Colonic mucosa (tissue), 4 donors: ENCODE results near the gene TYMP. TPM values are rescaled to one million over a fixed set of nuclear protein-coding genes. Genes with fewer than 3 reads are reported as not detected.

Experiments
- DNase-seq: peaks from one replicate; pipeline ENCODE4 v3.0.0-alpha.2; 2020
- H3K27ac ChIP-seq: fragments of 200-600 bp; one replicate; pipeline ENCODE4 v1.8.0; 2021
- H3K27me3 ChIP-seq: fragments of 200-600 bp; one replicate; pipeline ENCODE4 v1.8.0; 2021
- H3K36me3 ChIP-seq: fragments of 200-600 bp; one replicate; pipeline ENCODE4 v1.8.0; 2021
- H3K4me1 ChIP-seq: fragments of 200-600 bp; one replicate; pipeline ENCODE4 v1.8.0; 2021; ENCODE audit warnings: mild to moderate bottlenecking
- H3K4me3 ChIP-seq: fragments of 200-600 bp; one replicate; pipeline ENCODE4 v1.8.0; 2021
- H3K9ac ChIP-seq, 2 donors: one replicate each; pipeline ENCODE4 v1.7.0; 2013; ENCODE audit warnings: control low read depth in 2 of 2, low read depth in 2 of 2, low read length in 2 of 2
- H3K9me3 ChIP-seq: fragments of 200-600 bp; one replicate; pipeline ENCODE4 v1.8.0; 2021
- CTCF ChIP-seq: fragments of 200-600 bp; IDR thresholded peaks from one replicate; pipeline ENCODE4 v1.8.0; 2022; ENCODE audit warnings: antibody characterized with exemption, mild to moderate bottlenecking
- intact Hi-C: fragments of 100-400 bp; cut with DNase I; formaldehyde crosslinking; loops from one replicate; pipeline ENCODE4 v1.14.1; 2022
- total RNA-seq, 2 donors: library from RNA; stranded (reverse); fragmentation: NEBNext Ultra II Directional in 1 of 2; extraction: Animal tissue kit (Norgen Biotek cat#: 25700) in 1 of 2; gene quantifications; one replicate each; pipeline ENCODE4 v1.2.1, GENCODE V29; 2021
- donor health status: healthy.
- donor health status: DM: no; HTN: no; CAD: no.
- donor health status: DM: no; HTN: no; CAD: no.

Gene TYMP
- total RNA-seq, 2 donors from 2014 or later: 22.6 to 28.0 TPM

GRCh38 chr22:50503475-50504145 lies 26.2 kb downstream of the TYMP start:
- no peak overlapping the region for H3K27ac ChIP-seq
- peaks cover 9% of the 10 kb centered on the region for H3K36me3 ChIP-seq
- H3K4me1 ChIP-seq: peaks cover 11% of the 10 kb centered on the region
- intact Hi-C loops: loop anchor here (10.0 kb wide), 1 partner anchor 249 kb away; the partner anchor contains the start of gene HDAC10
- H3K9ac ChIP-seq: no peak overlapping the region
- H3K4me3 ChIP-seq: no peak overlapping the region
- no peaks in the 10 kb centered on the region for H3K27me3 ChIP-seq
- no peak for TF ChIP-seq CTCF
- DNase-seq: no peak
- H3K9me3 ChIP-seq: no peaks in the 10 kb centered on the region

GRCh38 chr22:50502628-50503474 lies 27.0 kb downstream of the TYMP start:
- H3K27ac ChIP-seq: no peak overlapping the region
- H3K4me3 ChIP-seq: no peak overlapping the region
- intact Hi-C loops: loop anchor here (10.0 kb wide), 1 partner anchor 248 kb away; the partner anchor contains the start of gene HDAC10
- no peak for DNase-seq
- H3K9ac ChIP-seq: no peak overlapping the region
- H3K9me3 ChIP-seq: no peaks in the 10 kb centered on the region
- H3K27me3 ChIP-seq: no peaks in the 10 kb centered on the region
- peaks cover 9% of the 10 kb centered on the region for H3K36me3 ChIP-seq
- no peak for TF ChIP-seq CTCF
- H3K4me1 ChIP-seq: peaks cover 11% of the 10 kb centered on the region

- Histone ChIP-seq H3K4me3 (no peak overlapping the region), H3K4me1 (peaks cover 10% of the 10 kb centered on the region), H3K27me3 (no peaks in the 10 kb centered on the region), H3K36me3 (peaks cover 9% of the 10 kb centered on the region), H3K9ac (no peak overlapping the region), H3K9me3 (no peaks in the 10 kb centered on the region), H3K27ac (no peak overlapping the region)
- intact Hi-C loops: loop anchor here (10.0 kb wide), 1 partner anchor 247 kb away; the partner anchor contains the start of gene HDAC10
- no peak for DNase-seq
- no peak for TF ChIP-seq CTCF
Observed at GRCh38 chr22:50502096-50502495, 27.7 kb downstream of the TYMP start.

DNA sequence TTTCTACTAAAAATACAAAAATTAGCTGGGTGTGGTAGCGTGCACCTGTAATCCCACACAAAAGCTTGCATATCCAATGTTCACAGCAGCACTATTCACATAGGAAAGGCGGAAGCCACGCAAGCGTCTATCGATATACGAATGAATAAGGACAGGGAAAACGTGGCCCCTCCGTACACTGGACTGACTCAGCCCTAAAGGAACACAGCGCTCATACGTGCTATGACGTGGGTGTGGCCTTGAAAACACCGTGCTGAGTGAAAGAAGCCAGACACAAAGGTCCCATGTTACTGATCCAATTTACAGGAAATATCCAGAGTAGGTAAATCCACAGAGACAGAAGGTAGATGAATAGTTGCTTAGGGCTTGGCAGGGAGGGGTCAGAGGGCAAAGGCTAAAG lies 29.4 kb downstream of the TYMP start:
- Histone ChIP-seq H3K4me3 (no peak overlapping the region), H3K27ac (no peak overlapping the region), H3K9me3 (no peaks in the 10 kb centered on the region), H3K36me3 (peaks cover 8% of the 10 kb centered on the region), H3K4me1 (no peaks in the 10 kb centered on the region), H3K27me3 (no peaks in the 10 kb centered on the region), H3K9ac (no peak overlapping the region)
- intact Hi-C loops: loop anchor here (10.0 kb wide), 1 partner anchor 246 kb away; the partner anchor contains the start of gene HDAC10
- TF ChIP-seq CTCF: no peak
- no peak for DNase-seq

GRCh38 chr22:50498322-50498890 lies 31.4 kb downstream of the TYMP start:
- Histone ChIP-seq H3K27me3 (no peaks in the 10 kb centered on the region), H3K4me3 (no peak overlapping the region), H3K9ac (peak overlapping the region in 1 of 2 donors; percentile 26), H3K9me3 (no peaks in the 10 kb centered on the region), H3K4me1 (no peaks in the 10 kb centered on the region), H3K27ac (no peak overlapping the region), H3K36me3 (no peaks in the 10 kb centered on the region)
- peak; percentile 88 for DNase-seq
- intact Hi-C loops: no loop called here
- peak; percentile 65 for TF ChIP-seq CTCF
